B cell (primary cell): ENCODE measurements around the gene DMRT1. TPM values are rescaled to one million over a fixed set of nuclear protein-coding genes. Genes with fewer than 3 reads are reported as not detected.

ENCODE experiments used
- ATAC-seq: fragments of 200-7000 bp; cut with Tn5 transposase; one replicate; pipeline ENCODE4 v1.10.0; 2021; ENCODE audit warnings: low read depth, mild to moderate bottlenecking, moderate number of reproducible peaks, moderate library complexity
- CTCF ChIA-PET: fragments of 350-600 bp; sonication (Branson Sonifier 250); formaldehyde crosslinking; loops from one replicate; lab custom pipeline; 2021; ENCODE audit warnings: antibody characterized with exemption, inconsistent platforms; lab: Charles Lee
- POLR2A ChIA-PET: fragments of 350-600 bp; sonication (Branson Sonifier 250); formaldehyde crosslinking; loops from one replicate; lab custom pipeline; 2021; ENCODE audit warnings: antibody characterized with exemption; lab: Charles Lee
- DNase-seq: peaks from one replicate; pipeline ENCODE4 v3.0.0; 2013
- H2AFZ ChIP-seq: 2 replicates; pipeline ENCODE4 v1.6.1; 2012; ENCODE audit warnings: mild to moderate bottlenecking, low read depth, low read length; ENCODE audit not compliant: insufficient read depth, poor library complexity, severe bottlenecking
- H3K27ac ChIP-seq, 2 donors: 1 replicate in 1 of 2; 2 replicates in 1 of 2; pipeline ENCODE4 v1.5.1; 2012 to 2013; ENCODE audit warnings: low read length in 2 of 2, mild to moderate bottlenecking in 2 of 2, moderate library complexity in 1 of 2
- H3K27me3 ChIP-seq, 4 experiments: fragments of 200-600 bp in 1 of 4; sonication (generic) in 1 of 4; replicated peaks in 1 of 4; 1 replicate in 2 of 4; 2 replicates in 2 of 4; pipeline versions ENCODE4 v1.6.1 to v1.7.0; 2013 to 2016; ENCODE audit warnings: low read length in 3 of 4, mild to moderate bottlenecking in 2 of 4, mixed read lengths in 1 of 4, moderate library complexity in 1 of 4; ENCODE audit not compliant: insufficient read depth in 4 of 4, control insufficient read depth in 3 of 4; ENCODE audit errors: control extremely low read depth in 1 of 4
- H3K36me3 ChIP-seq, 2 experiments: replicated peaks in 1 of 2; 1 replicate in 1 of 2; 2 replicates in 1 of 2; pipeline versions ENCODE4 v1.6.1 to v1.7.1; 2013; ENCODE audit warnings: low read length in 1 of 2; ENCODE audit not compliant: insufficient read depth in 2 of 2, control insufficient read depth in 1 of 2; ENCODE audit errors: control extremely low read depth in 1 of 2, extremely low read depth in 1 of 2
- H3K4me1 ChIP-seq, 2 donors: fragments of 200-600 bp in 1 of 2; sonication (generic) in 1 of 2; 1 replicate in 1 of 2; 2 replicates in 1 of 2; pipeline versions ENCODE4 v1.5.1 to v1.6.1; 2013 to 2017; ENCODE audit warnings: low read length in 2 of 2; ENCODE audit not compliant: control insufficient read depth in 2 of 2, insufficient read depth in 2 of 2
- H3K4me2 ChIP-seq: replicated peaks from 2 replicates; pipeline ENCODE3; 2012; ENCODE audit warnings: mild to moderate bottlenecking, low read depth, low read length; ENCODE audit not compliant: poor library complexity, severe bottlenecking
- H3K4me3 ChIP-seq, 5 experiments: fragments of 200-600 bp in 1 of 5; sonication (generic) in 1 of 5; 1 replicate in 3 of 5; 2 replicates in 2 of 5; pipeline versions ENCODE4 v1.5.1 to v1.7.0; 2011 to 2016; ENCODE audit warnings: low read length in 4 of 5, mild to moderate bottlenecking in 4 of 5, low read depth in 2 of 5, control low read depth in 1 of 5, moderate library complexity in 1 of 5; ENCODE audit not compliant: insufficient read depth in 1 of 5; ENCODE audit errors: control extremely low read depth in 1 of 5, extremely low read depth in 1 of 5
- H3K79me2 ChIP-seq: fragments of 200-600 bp; sonication (generic); one replicate; pipeline ENCODE4 v1.6.0; 2016; ENCODE audit warnings: low read length; ENCODE audit not compliant: control insufficient read depth, insufficient read depth
- H3K9ac ChIP-seq: fragments of 200-600 bp; sonication (generic); 2 replicates; pipeline ENCODE4 v1.6.1; 2017; ENCODE audit warnings: mild to moderate bottlenecking, low read length, moderate library complexity
- H3K9me3 ChIP-seq, 3 donors: one replicate each; pipeline versions ENCODE4 v1.6.1 to v1.7.1; 2013; ENCODE audit warnings: low read length in 2 of 3; ENCODE audit not compliant: control insufficient read depth in 2 of 3, insufficient read depth in 1 of 3; ENCODE audit errors: control extremely low read depth in 1 of 3
- H4K20me1 ChIP-seq: 2 replicates; pipeline ENCODE4 v1.6.0; 2012; ENCODE audit warnings: mild to moderate bottlenecking, low read length; ENCODE audit not compliant: insufficient read depth, control insufficient read depth, poor library complexity, severe bottlenecking
- H3K27ac Mint-ChIP-seq: one replicate; pipeline ENCODE4 v1.8.0; 2021; ENCODE audit warnings: mixed read lengths
- H3K27me3 Mint-ChIP-seq: one replicate; pipeline ENCODE4 v1.8.0; 2021; ENCODE audit warnings: mixed read lengths
- H3K4me1 Mint-ChIP-seq: one replicate; pipeline ENCODE4 v1.8.0; 2021; ENCODE audit warnings: mixed read lengths
- H3K4me3 Mint-ChIP-seq: one replicate; pipeline ENCODE4 v1.8.0; 2021; ENCODE audit warnings: mixed read lengths
- H3K9me3 Mint-ChIP-seq: one replicate; pipeline ENCODE4 v1.8.0; 2022; ENCODE audit warnings: mixed read lengths; ENCODE audit not compliant: insufficient read depth
- CTCF ChIP-seq: fragments of 200-600 bp; IDR thresholded peaks from one replicate; pipeline ENCODE4 v1.8.0; 2022; ENCODE audit warnings: antibody characterized with exemption, mild to moderate bottlenecking
- EZH2 ChIP-seq: IDR thresholded peaks from 2 replicates; pipeline ENCODE4 v1.6.1; 2012; ENCODE audit warnings: borderline replicate concordance, low read depth, mild to moderate bottlenecking, moderate library complexity, low read length; ENCODE audit not compliant: insufficient read depth, poor library complexity, severe bottlenecking
- WGBS: methylation state at CpG from one replicate; pipeline ENCODE4 v1.1.5; 2013; ENCODE audit warnings: missing lambda C conversion rate; ENCODE audit not compliant: insufficient coverage; 5-methylcytosine and 5-hydroxymethylcytosine counted together
- intact Hi-C: fragments of 100-400 bp; cut with micrococcal nuclease; formaldehyde crosslinking; loops from one replicate; pipeline ENCODE4 v1.10.0; 2022
- polyA plus RNA-seq: library from polyadenylated mRNA; depleted of rRNA; stranded (reverse); fragments of >200 nt; gene quantifications from 2 replicates; pipeline ENCODE4 v1.2.3, GENCODE V29; 2012
- total RNA-seq, 2 donors: library from RNA; stranded (reverse); fragments of 120-200 nt in 1 of 2; gene quantifications; 1 replicate in 1 of 2; 2 replicates in 1 of 2; pipeline versions ENCODE4 v1.2.3 to v1.2.4, GENCODE V29; 2013 to 2022

DMRT1 gene
- total and polyA plus RNA-seq, 2 donors (not counting 1 experiment from before 2014, with no cell fraction given) = not detected

- Mint-ChIP-seq H3K27me3 (peaks cover 63% of the 10 kb centered on the region), H3K4me3 (no peak within 1 kb of the TSS), H3K9me3 (no peaks in the 10 kb centered on the region), H3K27ac (no peak within 1 kb of the TSS), H3K4me1 (peaks cover 9% of the 10 kb centered on the region)
- no peak within 1 kb of the TSS for H2AFZ ChIP-seq
- H3K27me3 ChIP-seq = peaks cover 0 to 79% (median 67%) of the 10 kb centered on the region in 4 experiments
- H3K9ac ChIP-seq = no peak within 1 kb of the TSS
- peak; percentile 15 for DNase-seq
- ATAC-seq = no peak
- whole genome bisulfite sequencing = 6% methylated on average over 63 of the region's 70 CpGs
- intact Hi-C loops = no loop called here
- H3K9me3 ChIP-seq = peaks cover 0 to 47% (median 8%) of the 10 kb centered on the region in 3 donors
- peak within 1 kb of the TSS; percentile 22 for H3K4me2 ChIP-seq
- H3K79me2 ChIP-seq = no peaks in the 10 kb centered on the region
- no peaks in the 10 kb centered on the region for H4K20me1 ChIP-seq
- peaks cover 21 to 41% of the 10 kb centered on the region in 2 donors for H3K4me1 ChIP-seq
- ChIA-PET POLR2A (no interaction called here), CTCF (no interaction called here)
- H3K36me3 ChIP-seq = no peaks in the 10 kb centered on the region
- no peak for TF ChIP-seq CTCF
- TF ChIP-seq EZH2 = no peak
- no peak within 1 kb of the TSS for H3K27ac ChIP-seq
- no peak within 1 kb of the TSS for H3K4me3 ChIP-seq
Measured at GRCh38 chr9:976258-976942, 134.9 kb downstream of the DMRT1 start, which contains the start of gene DMRT3. Gene DMRT3 (plus strand): TSS chr9:976655. CDS start chr9:977002, 347 bp downstream.
